K562 (cell line): ENCODE measurements around the gene PICK1. TPM values are rescaled to one million over a fixed set of nuclear protein-coding genes. Genes with fewer than 3 reads are reported as not detected.

Source experiments
- ATAC-seq: fragments of 200-7000 bp; cut with Tn5 transposase; 3 replicates; pipeline ENCODE4 v1.9.1; 2020; ENCODE audit warnings: moderate library complexity
- BruUV-seq: library from RNA; stranded (reverse); fragments of 400-500 nt; replicated peaks from 2 replicates; lab custom pipeline; 2021; lab: Mats Ljungman, UMichigan
- CTCF ChIA-PET: fragments of 300-600 bp; formaldehyde crosslinking; extraction: SDS; loops from one replicate; lab custom pipeline; 2021; ENCODE audit warnings: low intra/inter-chr PET ratio; lab: Yijun Ruan, JAX
- POLR2A ChIA-PET: fragments of 300-600, 350-650 bp; sonication (Branson Sonifier 250); formaldehyde crosslinking; extraction: SDS; loops from one replicate; lab custom pipeline; 2021; ENCODE audit warnings: antibody characterized with exemption, inconsistent platforms; lab: Yijun Ruan, JAX
- DNase-seq, 4 experiments: peaks; one replicate each; pipeline versions ENCODE4 v3.0.0 to v3.0.0-alpha.2; 2011 to 2018; ENCODE audit warnings: low spot score in 3 of 4, mixed read lengths in 3 of 4; ENCODE audit errors: extremely low read depth in 1 of 4
- FAIRE-seq: peaks from 2 replicates; lab custom pipeline; 2011; peaks lifted over from hg19 to GRCh38; lab: Jason Lieb, UNC
- H2AFZ ChIP-seq: 2 replicates; pipeline ENCODE4 v1.6.0; 2011; ENCODE audit warnings: low read depth, low read length, control low read depth, inconsistent platforms
- H3K27ac ChIP-seq: fragments of 200-600 bp; 3 replicates; pipeline ENCODE4 v1.8.0; 2011; ENCODE audit warnings: low read depth, mild to moderate bottlenecking, control low read depth, inconsistent platforms, low read length, moderate library complexity, mixed read lengths; ENCODE audit errors: extremely low read depth
- H3K27me3 ChIP-seq, 2 experiments: fragments of 300-600 bp in 1 of 2; 2 replicates in 1 of 2; 3 replicates in 1 of 2; pipeline versions ENCODE4 v1.6.0 to v1.8.0; 2011; ENCODE audit warnings: inconsistent platforms in 2 of 2, low read length in 2 of 2, mild to moderate bottlenecking in 1 of 2, mixed read lengths in 1 of 2, moderate library complexity in 1 of 2; ENCODE audit not compliant: control insufficient read depth in 2 of 2, insufficient read depth in 2 of 2
- H3K36me3 ChIP-seq: fragments of 300-600 bp; 3 replicates; pipeline ENCODE4 v1.8.0; 2011; ENCODE audit warnings: mild to moderate bottlenecking, low read length, inconsistent platforms; ENCODE audit not compliant: control insufficient read depth, insufficient read depth
- H3K4me1 ChIP-seq, 2 experiments: fragments of 200-600 bp in 1 of 2; replicated peaks in 1 of 2; 2 replicates in 1 of 2; 3 replicates in 1 of 2; pipeline versions ENCODE4 v1.5.1 to v1.8.0; 2011; ENCODE audit warnings: inconsistent platforms in 2 of 2, low read length in 2 of 2, mild to moderate bottlenecking in 1 of 2, mixed read lengths in 1 of 2, moderate library complexity in 1 of 2; ENCODE audit not compliant: control insufficient read depth in 2 of 2, insufficient read depth in 2 of 2
- H3K4me2 ChIP-seq: 2 replicates; pipeline ENCODE4 v1.6.1; 2011; ENCODE audit warnings: low read length, control low read depth, inconsistent platforms, mixed read lengths; ENCODE audit not compliant: insufficient read depth
- H3K4me3 ChIP-seq: fragments of 200-600 bp; sonication (generic), shearing (Covaris generic); 2 replicates; pipeline ENCODE4 v1.5.1; 2016; ENCODE audit warnings: control low read depth, inconsistent platforms
- H3K79me2 ChIP-seq: fragments of 200-600 bp; 3 replicates; pipeline ENCODE4 v1.8.0; 2011; ENCODE audit warnings: low read length, inconsistent platforms; ENCODE audit not compliant: control insufficient read depth, insufficient read depth
- H3K9ac ChIP-seq, 2 experiments: 2 replicates each; pipeline versions ENCODE4 v1.6.0 to v1.6.1; 2011; ENCODE audit warnings: low read depth in 2 of 2, low read length in 2 of 2, control low read depth in 1 of 2, inconsistent platforms in 1 of 2, mild to moderate bottlenecking in 1 of 2, mixed read lengths in 1 of 2; ENCODE audit not compliant: insufficient read depth in 1 of 2
- H3K9me1 ChIP-seq: one replicate; pipeline ENCODE4 v1.6.0; 2011; ENCODE audit warnings: inconsistent platforms, mild to moderate bottlenecking, low read length, moderate library complexity; ENCODE audit not compliant: control insufficient read depth, insufficient read depth
- H3K9me3 ChIP-seq: replicated peaks from 2 replicates; pipeline ENCODE4 v1.5.1; 2011; ENCODE audit warnings: low read depth, low read length, inconsistent platforms; ENCODE audit not compliant: control insufficient read depth, insufficient read depth
- H4K20me1 ChIP-seq: replicated peaks from 2 replicates; pipeline ENCODE4 v1.6.1; 2011; ENCODE audit warnings: low read length, inconsistent platforms, mixed read lengths; ENCODE audit not compliant: control insufficient read depth, insufficient read depth
- BCLAF1 ChIP-seq, 2 experiments: fragments of 450-650 bp in 1 of 2; IDR thresholded peaks; 2 replicates each; pipeline ENCODE4 v1.6.1; 2011 to 2017; ENCODE audit warnings: low read depth in 2 of 2, antibody characterized with exemption in 1 of 2, borderline replicate concordance in 1 of 2, low read length in 1 of 2, mild to moderate bottlenecking in 1 of 2, mixed read lengths in 1 of 2; ENCODE audit not compliant: control insufficient read depth in 1 of 2
- BMI1 ChIP-seq: fragments of 150-350 bp; IDR thresholded peaks from 2 replicates; pipeline ENCODE4 v1.6.1; 2014; ENCODE audit warnings: low read length
- CTBP1 ChIP-seq: fragments of 450-650 bp; IDR thresholded peaks from 2 replicates; pipeline ENCODE4 v1.6.1; 2016; ENCODE audit warnings: borderline replicate concordance
- HIVEP1 ChIP-seq: fragments of 250-450 bp; sonication (Bioruptor Pico); IDR thresholded peaks from 2 replicates; pipeline ENCODE4 v1.4.0; 2020; ENCODE audit warnings: mild to moderate bottlenecking
- NRF1 ChIP-seq, 2 experiments: fragments of 450-650 bp; IDR thresholded peaks in 1 of 2; conservative IDR thresholded peaks in 1 of 2; 2 replicates each; pipeline ENCODE4 v1.6.1; 2014; ENCODE audit warnings: mild to moderate bottlenecking in 2 of 2
- PHTF2 ChIP-seq: fragments of 250-450 bp; sonication (Bioruptor Pico); IDR thresholded peaks from 2 replicates; pipeline ENCODE4 v1.5.0; 2021; ENCODE audit warnings: mild to moderate bottlenecking
- RBM14 ChIP-seq: fragments of 200-400 bp; formaldehyde crosslinking; IDR thresholded peaks from 2 replicates; pipeline ENCODE4 v1.6.1; 2018; ENCODE audit warnings: low read depth, mild to moderate bottlenecking, low read length, moderate library complexity, borderline replicate concordance; ENCODE audit not compliant: insufficient read depth
- RBM25 ChIP-seq: fragments of 200-400 bp; formaldehyde crosslinking; IDR thresholded peaks from 2 replicates; pipeline ENCODE4 v1.6.1; 2018; ENCODE audit warnings: low read length, low read depth, moderate library complexity; ENCODE audit not compliant: severe bottlenecking
- SOX6 ChIP-seq: fragments of 450-650 bp; IDR thresholded peaks from 2 replicates; pipeline ENCODE4 v1.6.1; 2014; ENCODE audit warnings: mild to moderate bottlenecking
- TCF3 ChIP-seq: sonication (generic); formaldehyde crosslinking; IDR thresholded peaks from 2 replicates; pipeline ENCODE4 v1.4.0; 2020; ENCODE audit warnings: mild to moderate bottlenecking, missing genetic modification reagents
- ZKSCAN1 ChIP-seq: fragments of 150-350 bp; IDR thresholded peaks from 2 replicates; pipeline ENCODE4 v1.6.1; 2016; ENCODE audit warnings: low read depth, low read length
- WGBS: fragments of 100-300 bp; shearing (Covaris generic); methylation state at CpG from one replicate; pipeline ENCODE4 v1.1.6; 2016; ENCODE audit warnings: low coverage, mixed read lengths; ENCODE audit not compliant: insufficient coverage; ENCODE audit errors: missing lambda C conversion rate; 5-methylcytosine and 5-hydroxymethylcytosine counted together
- in situ Hi-C: fragments of 300-500 bp; cut with MboI; formaldehyde crosslinking; loops from 4 replicates; pipeline ENCODE4 v1.15.0; 2018; ENCODE audit warnings: inconsistent platforms, mixed read lengths
- intact Hi-C: fragments of 100-400 bp; cut with micrococcal nuclease; formaldehyde crosslinking; loops from 2 replicates; pipeline ENCODE4 v1.14.2; 2022
- polyA plus RNA-seq, 8 experiments: library from polyadenylated mRNA; depleted of rRNA in 4 of 8; stranded (reverse) in 5 of 8; unstranded in 3 of 8; fragments of >200 nt; fragmentation: Nextera tagmentation in 2 of 8; fragmentation: Illumina TruSeq in 1 of 8; extraction: Ambion mirVana in 2 of 8; extraction: Trizol in 1 of 8; gene quantifications; 2 replicates each; pipeline versions ENCODE4 v1.2.1 to v1.2.3, GENCODE V29; 2011 to 2014; ENCODE audit warnings: inconsistent platforms in 1 of 8, missing spikeins in 1 of 8
- total RNA-seq, 7 experiments: library from RNA; depleted of rRNA in 6 of 7; stranded (reverse); fragments of >200 nt in 6 of 7; fragmentation: Illumina TruSeq in 2 of 7; extraction: Trizol in 2 of 7; gene quantifications; 2 replicates each; pipeline versions ENCODE4 v1.2.1 to v1.2.3, GENCODE V29; 2011 to 2021; ENCODE audit warnings: low replicate concordance in 1 of 7
- TF ChIP-seq, protein P1 (sequence below): IDR thresholded peaks from 3 replicates; pipeline ENCODE4 v1.6.1; 2011; ENCODE audit warnings: borderline replicate concordance, mild to moderate bottlenecking; ENCODE audit not compliant: insufficient read length, insufficient read depth
- TF ChIP-seq, protein P2 (sequence below): fragments of 450-650 bp; IDR thresholded peaks from one replicate; pipeline ENCODE4 v1.6.1; 2018; ENCODE audit warnings: mild to moderate bottlenecking, moderate library complexity; ENCODE audit not compliant: partially characterized antibody

Gene PICK1
- total and polyA plus RNA-seq, 9 of the 15 experiments (the other 6 are each of a cell fraction or from before 2014, with no cell fraction given), result 0.06 to 11.0 (median 7.9) TPM; not detected in 1

DNA sequence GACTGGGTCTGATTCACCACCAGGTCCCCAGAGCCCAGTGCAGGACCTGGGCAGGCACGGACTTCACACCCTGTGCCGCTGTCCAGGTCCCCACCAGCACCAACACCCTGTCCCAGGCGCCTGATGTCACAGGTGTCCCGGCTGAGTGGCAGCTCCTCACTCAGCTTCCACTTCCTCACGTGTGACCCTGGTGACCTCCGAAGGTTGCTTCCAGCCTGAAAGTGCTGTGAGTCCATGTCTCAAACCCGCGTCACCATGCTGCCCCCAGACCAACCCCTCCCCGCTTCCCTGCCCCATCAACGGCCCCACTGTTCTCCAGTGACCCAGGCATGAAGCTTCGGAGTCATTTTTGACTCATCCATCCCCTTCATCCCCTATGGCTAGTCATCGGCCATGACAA lies 25.7 kb upstream of the PICK1 start:
- in situ Hi-C loops (no loop called here), intact Hi-C loops (no loop called here)
- H3K4me2 ChIP-seq, result no peak overlapping the region
- no peak for ATAC-seq
- H3K36me3 ChIP-seq, result no peaks in the 10 kb centered on the region
- H4K20me1 ChIP-seq, result no peaks in the 10 kb centered on the region
- H3K79me2 ChIP-seq, result no peaks in the 10 kb centered on the region
- peaks cover 34 to 49% of the 10 kb centered on the region in 2 experiments for H3K4me1 ChIP-seq
- CTCF ChIA-PET, result no interaction called here
- no peak for FAIRE-seq
- no peak overlapping the region for H3K27ac ChIP-seq
- POLR2A ChIA-PET, result interaction anchor here (0.6 kb wide), 1 partner anchor 112 kb away, joined by 3 read pairs; no protein-coding TSS in a partner anchor
- H3K4me3 ChIP-seq, result no peak overlapping the region
- no TSS peak for BruUV-seq
- H3K9me3 ChIP-seq, result no peaks in the 10 kb centered on the region
- H2AFZ ChIP-seq, result no peak overlapping the region
- H3K9me1 ChIP-seq, result no peaks in the 10 kb centered on the region
- WGBS, result 78% methylated on average over 10 of the region's 12 CpGs
- no peak for TF ChIP-seq NRF1 (conservative IDR thresholded peaks at IDR 0.05 in 1 of 2, IDR thresholded peaks at IDR 0.05 in 1 of 2)
- no peak for TF ChIP-seq HIVEP1 (CRISPR knock-in tag)
- TF ChIP-seq, protein P1, sequence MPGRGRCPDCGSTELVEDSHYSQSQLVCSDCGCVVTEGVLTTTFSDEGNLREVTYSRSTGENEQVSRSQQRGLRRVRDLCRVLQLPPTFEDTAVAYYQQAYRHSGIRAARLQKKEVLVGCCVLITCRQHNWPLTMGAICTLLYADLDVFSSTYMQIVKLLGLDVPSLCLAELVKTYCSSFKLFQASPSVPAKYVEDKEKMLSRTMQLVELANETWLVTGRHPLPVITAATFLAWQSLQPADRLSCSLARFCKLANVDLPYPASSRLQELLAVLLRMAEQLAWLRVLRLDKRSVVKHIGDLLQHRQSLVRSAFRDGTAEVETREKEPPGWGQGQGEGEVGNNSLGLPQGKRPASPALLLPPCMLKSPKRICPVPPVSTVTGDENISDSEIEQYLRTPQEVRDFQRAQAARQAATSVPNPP, result no peak
- TF ChIP-seq RBM14, result no peak
- TF ChIP-seq, protein P2, sequence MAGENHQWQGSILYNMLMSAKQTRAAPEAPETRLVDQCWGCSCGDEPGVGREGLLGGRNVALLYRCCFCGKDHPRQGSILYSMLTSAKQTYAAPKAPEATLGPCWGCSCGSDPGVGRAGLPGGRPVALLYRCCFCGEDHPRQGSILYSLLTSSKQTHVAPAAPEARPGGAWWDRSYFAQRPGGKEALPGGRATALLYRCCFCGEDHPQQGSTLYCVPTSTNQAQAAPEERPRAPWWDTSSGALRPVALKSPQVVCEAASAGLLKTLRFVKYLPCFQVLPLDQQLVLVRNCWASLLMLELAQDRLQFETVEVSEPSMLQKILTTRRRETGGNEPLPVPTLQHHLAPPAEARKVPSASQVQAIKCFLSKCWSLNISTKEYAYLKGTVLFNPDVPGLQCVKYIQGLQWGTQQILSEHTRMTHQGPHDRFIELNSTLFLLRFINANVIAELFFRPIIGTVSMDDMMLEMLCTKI, result no peak
- TF ChIP-seq PHTF2 (CRISPR knock-in tag), result no peak
- TF ChIP-seq BMI1, result no peak
- TF ChIP-seq CTBP1, result no peak
- TF ChIP-seq BCLAF1 (IDR thresholded peaks at IDR 0.05; ENCODE audit: borderline replicate concordance in 1 of 2, control insufficient read depth in 1 of 2, low read depth in 2 of 2, low read length in 1 of 2), result no peak
- no peak for TF ChIP-seq TCF3 (CRISPR knock-in tag)
- no peak for TF ChIP-seq SOX6
- TF ChIP-seq RBM25, result no peak
- TF ChIP-seq ZKSCAN1, result no peak
- TF ChIP-seq, all 486 proteins: peak for 0
- DNase-seq, result no peak
- H3K27me3 ChIP-seq, result no peaks in the 10 kb centered on the region
- H3K9ac ChIP-seq, result 0 out of 4 replicates have a peak overlapping the region, but pooled peaks of 1 of the 2 experiments have one; percentile 31
